GM10266 (cell line): ENCODE results near the gene RNLS.

Source experiments
- DNase-seq: peaks from one replicate; pipeline ENCODE4 v3.0.0; 2012; ENCODE audit errors: extremely low spot score
- CTCF ChIP-seq: IDR thresholded peaks from 2 replicates; pipeline ENCODE4 v1.5.1; 2012; ENCODE audit warnings: mild to moderate bottlenecking, low read depth; ENCODE audit not compliant: control insufficient read depth, insufficient read depth; ENCODE audit errors: missing control alignments

RNLS gene

GRCh38 chr10:88273567-88273966, 309.6 kb downstream of the RNLS start:
- no peak for TF ChIP-seq CTCF

GRCh38 chr10:88271761-88272543, 311.2 kb downstream of the RNLS start:
- DNase-seq, result no peak
- no peak for TF ChIP-seq CTCF

More at GRCh38 chr10:88273567-88273966, 309.6 kb downstream of the RNLS start:
- DNase-seq, result no peak

GRCh38 chr10:88270871-88271713, 312.0 kb downstream of the RNLS start:
- TF ChIP-seq CTCF, result no peak
- peak; percentile 51 for DNase-seq

- no peak for DNase-seq
- TF ChIP-seq CTCF, result no peak
These were observed 312.9 kb downstream of the RNLS start for GRCh38 chr10:88270061-88270808.

- no peak for TF ChIP-seq CTCF
These were observed 320.4 kb downstream of the RNLS start for GRCh38 chr10:88262591-88263234.

GRCh38 chr10:88261152-88261551, 322.0 kb downstream of the RNLS start:
- no peak for DNase-seq
- TF ChIP-seq CTCF, result no peak

More at GRCh38 chr10:88262591-88263234, 320.4 kb downstream of the RNLS start:
- DNase-seq, result no peak
